SU-DHL-6 (cell line): ENCODE results near the gene TMEM42.

Experiments
- H2AFZ ChIP-seq: fragments of 200-600 bp; sonication (generic); 2 replicates; pipeline ENCODE4 v1.6.1; 2014; ENCODE audit warnings: low read depth, mild to moderate bottlenecking, moderate library complexity, mixed read lengths, antibody characterized with exemption, low read length; ENCODE audit not compliant: severe bottlenecking
- H3F3A ChIP-seq: fragments of 200-600 bp; shearing (Covaris generic); 2 replicates; pipeline ENCODE4 v1.6.0; 2016; ENCODE audit warnings: antibody characterized with exemption, mild to moderate bottlenecking; ENCODE audit not compliant: insufficient read depth
- H3K27ac ChIP-seq: fragments of 200-600 bp; sonication (generic); 2 replicates; pipeline ENCODE4 v1.5.1; 2016; ENCODE audit warnings: low read depth, mild to moderate bottlenecking, low read length, moderate library complexity, mixed read lengths
- H3K27me3 ChIP-seq: fragments of 200-600 bp; sonication (generic), shearing (Covaris generic); 2 replicates; pipeline ENCODE4 v1.6.0; 2014; ENCODE audit warnings: mild to moderate bottlenecking, low read length
- H3K36me3 ChIP-seq: fragments of 200-600 bp; sonication (generic); 2 replicates; pipeline ENCODE4 v1.6.1; 2014; ENCODE audit warnings: mild to moderate bottlenecking, low read length, mixed read lengths
- H3K4me2 ChIP-seq: fragments of 300-600, 200-600 bp; shearing (Covaris generic), sonication (generic); 2 replicates; pipeline ENCODE4 v1.6.0; 2014; ENCODE audit warnings: low read length, low read depth, mild to moderate bottlenecking; ENCODE audit not compliant: poor library complexity, severe bottlenecking
- H3K4me3 ChIP-seq: fragments of 200-600 bp; sonication (generic); 2 replicates; pipeline ENCODE4 v1.5.1; 2014; ENCODE audit warnings: antibody characterized with exemption, low read length, mild to moderate bottlenecking, mixed read lengths; ENCODE audit not compliant: insufficient read depth, poor library complexity, severe bottlenecking
- H3K79me2 ChIP-seq: fragments of 200-600 bp; sonication (generic); 2 replicates; pipeline ENCODE4 v1.6.1; 2014; ENCODE audit warnings: mild to moderate bottlenecking, low read length, moderate library complexity; ENCODE audit not compliant: insufficient read depth
- H3K9ac ChIP-seq: fragments of 200-600 bp; sonication (generic); 2 replicates; pipeline ENCODE4 v1.7.0; 2014; ENCODE audit warnings: mild to moderate bottlenecking, low read length
- H3K9me2 ChIP-seq: fragments of 200-600 bp; sonication (generic); replicated peaks from 2 replicates; pipeline ENCODE4 v1.6.1; 2014; ENCODE audit warnings: low read length; ENCODE audit not compliant: insufficient read depth
- H3K9me3 ChIP-seq: fragments of 200-600 bp; sonication (generic); 2 replicates; pipeline ENCODE4 v1.6.1; 2014; ENCODE audit warnings: low read length, mixed read lengths; ENCODE audit not compliant: insufficient read depth
- H4K20me1 ChIP-seq: fragments of 200-600 bp; sonication (generic); 2 replicates; pipeline ENCODE4 v1.6.1; 2014; ENCODE audit warnings: low read depth, mild to moderate bottlenecking, antibody characterized with exemption, low read length, moderate library complexity, mixed read lengths
- EZH2phosphoT487 ChIP-seq: fragments of 200-600 bp; sonication (generic), shearing (Covaris generic); conservative IDR thresholded peaks from 2 replicates; pipeline ENCODE4 v1.6.1; 2018; ENCODE audit warnings: mild to moderate bottlenecking, antibody characterized with exemption, low read length, moderate library complexity, mixed read lengths
- TF ChIP-seq, protein P1 (sequence below): fragments of 200-600 bp; sonication (generic); IDR thresholded peaks from one replicate; pipeline ENCODE4 v1.5.1; 2017; ENCODE audit warnings: antibody characterized with exemption, mild to moderate bottlenecking, low read length, moderate library complexity; ENCODE audit not compliant: insufficient read depth, poor library complexity, severe bottlenecking

Gene TMEM42

DNA sequence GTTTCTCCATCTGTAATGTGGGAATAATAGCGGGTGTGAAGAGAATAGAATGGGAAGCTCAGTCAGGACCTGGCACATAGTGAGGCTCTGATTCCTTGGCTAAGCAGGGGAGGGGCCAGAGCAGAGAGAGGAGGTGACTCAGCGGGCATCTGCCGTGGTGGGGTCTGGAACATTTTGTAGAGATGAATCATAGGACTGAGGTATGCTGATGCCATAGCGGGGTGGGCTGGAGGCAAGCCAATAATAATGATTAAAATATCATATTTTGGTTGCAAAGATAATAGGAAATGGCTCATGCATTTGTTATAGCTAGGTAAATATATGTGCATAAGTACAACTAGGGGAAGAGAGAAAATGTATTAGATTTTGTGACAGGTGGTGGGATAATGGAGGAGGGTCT is 23.9 kb downstream of the TMEM42 start:
- Histone ChIP-seq H3F3A (no peaks in the 10 kb centered on the region), H3K9me2 (no peaks in the 10 kb centered on the region), H3K9ac (no peak overlapping the region), H2AFZ (no peak overlapping the region), H4K20me1 (no peaks in the 10 kb centered on the region), H3K79me2 (no peaks in the 10 kb centered on the region), H3K4me3 (no peak overlapping the region), H3K27ac (no peak overlapping the region), H3K27me3 (no peaks in the 10 kb centered on the region), H3K9me3 (no peaks in the 10 kb centered on the region), H3K4me2 (no peak overlapping the region), H3K36me3 (no peaks in the 10 kb centered on the region)
- TF ChIP-seq EZH2phosphoT487: no peak
- TF ChIP-seq, protein P1, sequence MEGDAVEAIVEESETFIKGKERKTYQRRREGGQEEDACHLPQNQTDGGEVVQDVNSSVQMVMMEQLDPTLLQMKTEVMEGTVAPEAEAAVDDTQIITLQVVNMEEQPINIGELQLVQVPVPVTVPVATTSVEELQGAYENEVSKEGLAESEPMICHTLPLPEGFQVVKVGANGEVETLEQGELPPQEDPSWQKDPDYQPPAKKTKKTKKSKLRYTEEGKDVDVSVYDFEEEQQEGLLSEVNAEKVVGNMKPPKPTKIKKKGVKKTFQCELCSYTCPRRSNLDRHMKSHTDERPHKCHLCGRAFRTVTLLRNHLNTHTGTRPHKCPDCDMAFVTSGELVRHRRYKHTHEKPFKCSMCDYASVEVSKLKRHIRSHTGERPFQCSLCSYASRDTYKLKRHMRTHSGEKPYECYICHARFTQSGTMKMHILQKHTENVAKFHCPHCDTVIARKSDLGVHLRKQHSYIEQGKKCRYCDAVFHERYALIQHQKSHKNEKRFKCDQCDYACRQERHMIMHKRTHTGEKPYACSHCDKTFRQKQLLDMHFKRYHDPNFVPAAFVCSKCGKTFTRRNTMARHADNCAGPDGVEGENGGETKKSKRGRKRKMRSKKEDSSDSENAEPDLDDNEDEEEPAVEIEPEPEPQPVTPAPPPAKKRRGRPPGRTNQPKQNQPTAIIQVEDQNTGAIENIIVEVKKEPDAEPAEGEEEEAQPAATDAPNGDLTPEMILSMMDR: no peak

DNA sequence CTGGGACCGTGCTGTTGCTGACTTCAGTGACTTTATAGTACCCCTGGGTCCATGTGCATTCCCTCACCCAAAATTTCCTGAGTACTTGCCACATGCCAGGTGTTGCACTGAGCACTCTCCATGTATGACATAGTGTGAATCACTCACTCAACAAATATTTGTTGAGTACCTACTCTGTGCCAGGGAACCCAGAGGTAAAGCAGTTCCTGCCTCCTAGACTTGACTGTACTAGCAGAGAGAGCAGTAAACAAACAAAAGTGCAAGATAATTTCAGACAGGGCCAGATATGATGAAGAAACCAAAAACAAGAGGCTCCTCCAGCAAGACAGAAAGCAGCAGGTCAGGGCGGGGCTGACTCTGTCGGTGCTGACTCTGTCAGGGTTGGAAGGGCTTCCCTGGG is 24.8 kb downstream of the TMEM42 start:
- Histone ChIP-seq H3K36me3 (no peaks in the 10 kb centered on the region), H3K27ac (no peak overlapping the region), H3K4me2 (no peak overlapping the region), H3K9me2 (no peaks in the 10 kb centered on the region), H3K27me3 (no peaks in the 10 kb centered on the region), H3K9me3 (no peaks in the 10 kb centered on the region), H3F3A (no peaks in the 10 kb centered on the region), H4K20me1 (no peaks in the 10 kb centered on the region), H3K79me2 (no peaks in the 10 kb centered on the region), H2AFZ (no peak overlapping the region), H3K4me3 (no peak overlapping the region), H3K9ac (no peak overlapping the region)
- no peak for TF ChIP-seq EZH2phosphoT487
- TF ChIP-seq, protein P1: no peak

DNA sequence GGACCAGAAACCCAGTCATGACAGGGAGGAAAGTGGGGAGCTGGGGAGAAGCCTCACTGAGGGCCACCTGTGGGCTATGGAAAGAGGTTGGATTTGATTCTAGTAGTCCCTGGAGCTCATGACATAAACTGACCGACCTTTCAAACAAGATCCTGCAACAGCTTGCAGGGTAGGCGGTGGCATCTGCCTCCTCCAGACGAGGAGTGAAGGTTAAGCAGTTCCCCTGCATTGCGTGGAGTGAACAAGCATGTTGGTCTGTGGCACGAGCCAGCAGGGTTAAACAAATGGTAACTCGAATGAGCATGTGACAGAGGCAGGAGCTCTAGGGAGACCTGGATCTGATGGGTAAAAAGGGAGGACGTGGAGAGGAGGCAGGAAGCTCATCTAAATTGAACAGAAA is 25.4 kb downstream of the TMEM42 start:
- H4K20me1 ChIP-seq: no peaks in the 10 kb centered on the region
- H3K27ac ChIP-seq: no peak overlapping the region
- no peaks in the 10 kb centered on the region for H3K79me2 ChIP-seq
- H3K27me3 ChIP-seq: no peaks in the 10 kb centered on the region
- H3K9me3 ChIP-seq: no peaks in the 10 kb centered on the region
- no peak overlapping the region for H3K4me2 ChIP-seq
- H3K4me3 ChIP-seq: no peak overlapping the region
- TF ChIP-seq EZH2phosphoT487: no peak
- TF ChIP-seq, protein P1: no peak
- H3K36me3 ChIP-seq: no peaks in the 10 kb centered on the region
- no peak overlapping the region for H2AFZ ChIP-seq
- H3K9ac ChIP-seq: no peak overlapping the region
- H3K9me2 ChIP-seq: no peaks in the 10 kb centered on the region
- H3F3A ChIP-seq: no peaks in the 10 kb centered on the region

DNA sequence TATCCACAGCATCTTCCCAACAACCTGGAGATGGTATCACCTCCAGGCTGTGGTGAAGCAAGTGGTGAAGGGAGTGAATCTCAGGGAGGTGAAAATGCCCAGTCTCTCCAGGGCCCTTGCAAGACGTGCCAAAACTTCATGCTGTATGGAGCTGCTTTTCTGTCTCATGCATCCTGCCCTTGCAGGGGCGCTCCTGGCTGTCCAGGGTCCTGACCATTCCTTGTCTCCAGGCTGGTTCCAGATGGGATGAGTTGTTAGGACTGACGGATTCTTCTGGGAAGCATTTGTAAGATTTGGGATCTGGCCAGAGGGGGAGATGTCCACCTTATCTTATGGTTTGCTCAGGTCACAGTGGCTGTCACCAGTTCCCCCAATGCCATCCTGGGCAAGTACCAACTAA is 28.5 kb downstream of the TMEM42 start:
- Histone ChIP-seq H3F3A (no peaks in the 10 kb centered on the region), H3K9ac (no peak overlapping the region), H3K27me3 (no peaks in the 10 kb centered on the region), H3K36me3 (no peaks in the 10 kb centered on the region), H3K27ac (no peak overlapping the region), H3K4me3 (no peak overlapping the region), H3K9me2 (no peaks in the 10 kb centered on the region), H3K9me3 (no peaks in the 10 kb centered on the region), H3K4me2 (no peak overlapping the region), H3K79me2 (no peaks in the 10 kb centered on the region), H4K20me1 (no peaks in the 10 kb centered on the region), H2AFZ (no peak overlapping the region)
- no peak for TF ChIP-seq EZH2phosphoT487
- TF ChIP-seq, protein P1: no peak
